Keratinocyte (primary cell): ENCODE measurements around the gene NUP43. TPM values are rescaled to one million over a fixed set of nuclear protein-coding genes. Genes with fewer than 3 reads are reported as not detected.

ENCODE experiments used
- DNase-seq: peaks from one replicate; pipeline ENCODE4 v3.0.0-alpha.2; 2011; ENCODE audit warnings: low read depth, missing footprints, low spot score
- FAIRE-seq: peaks from 2 replicates; lab custom pipeline; 2011; peaks lifted over from hg19 to GRCh38; lab: Jason Lieb, UNC
- H2AFZ ChIP-seq: 2 replicates; pipeline ENCODE4 v1.6.0; 2012; ENCODE audit warnings: low read length, control low read depth, inconsistent platforms; ENCODE audit not compliant: control insufficient read depth
- H3K27ac ChIP-seq: 2 replicates; pipeline ENCODE4 v1.5.1; 2011; ENCODE audit warnings: low read length; ENCODE audit not compliant: control insufficient read depth, insufficient read depth
- H3K27me3 ChIP-seq: 3 replicates; pipeline ENCODE4 v1.6.0; 2011; ENCODE audit warnings: low read length; ENCODE audit not compliant: control insufficient read depth, insufficient read depth; ENCODE audit errors: extremely low read depth
- H3K36me3 ChIP-seq, 2 experiments: 2 replicates in 1 of 2; 3 replicates in 1 of 2; pipeline ENCODE4 v1.5.1; 2011; ENCODE audit warnings: low read length in 2 of 2, mild to moderate bottlenecking in 1 of 2; ENCODE audit not compliant: control insufficient read depth in 2 of 2, insufficient read depth in 2 of 2; ENCODE audit errors: extremely low read depth in 1 of 2
- H3K4me1 ChIP-seq: 3 replicates; pipeline ENCODE4 v1.5.1; 2011; ENCODE audit warnings: low read length; ENCODE audit not compliant: control insufficient read depth, insufficient read depth; ENCODE audit errors: extremely low read depth
- H3K4me2 ChIP-seq: 3 replicates; pipeline ENCODE4 v1.6.0; 2011; ENCODE audit warnings: low read depth, low read length; ENCODE audit not compliant: control insufficient read depth, insufficient read depth; ENCODE audit errors: extremely low read depth
- H3K4me3 ChIP-seq, 3 experiments: fragments of 200-600 bp in 1 of 3; sonication (generic) in 1 of 3; 2 replicates in 2 of 3; 3 replicates in 1 of 3; pipeline ENCODE4 v1.5.1; 2011 to 2016; ENCODE audit warnings: low read length in 3 of 3, mild to moderate bottlenecking in 3 of 3, control low read depth in 2 of 3, inconsistent platforms in 1 of 3, low read depth in 1 of 3, mixed read lengths in 1 of 3, mixed run types in 1 of 3, moderate library complexity in 1 of 3; ENCODE audit not compliant: control insufficient read depth in 2 of 3, insufficient read depth in 2 of 3; ENCODE audit errors: extremely low read depth in 1 of 3
- H3K79me2 ChIP-seq: 2 replicates; pipeline ENCODE4 v1.6.0; 2012; ENCODE audit warnings: low read length; ENCODE audit not compliant: control insufficient read depth, insufficient read depth
- H3K9ac ChIP-seq: 3 replicates; pipeline ENCODE4 v1.6.0; 2011; ENCODE audit warnings: low read length; ENCODE audit not compliant: control insufficient read depth, insufficient read depth; ENCODE audit errors: extremely low read depth
- H3K9me1 ChIP-seq: 3 replicates; pipeline ENCODE4 v1.6.0; 2011; ENCODE audit warnings: low read length; ENCODE audit not compliant: control insufficient read depth, insufficient read depth; ENCODE audit errors: extremely low read depth
- H3K9me3 ChIP-seq: 2 replicates; pipeline ENCODE4 v1.5.1; 2012; ENCODE audit warnings: low read depth, low read length; ENCODE audit not compliant: control insufficient read depth
- H4K20me1 ChIP-seq: 3 replicates; pipeline ENCODE4 v1.6.0; 2011; ENCODE audit warnings: low read length; ENCODE audit not compliant: control insufficient read depth, insufficient read depth; ENCODE audit errors: extremely low read depth
- EZH2 ChIP-seq: IDR thresholded peaks from one replicate; pipeline ENCODE4 v1.6.1; 2012; ENCODE audit warnings: inconsistent platforms, mild to moderate bottlenecking, low read length, moderate library complexity
- dilution Hi-C: fragments of 300-500 bp; cut with MboI; formaldehyde crosslinking; loops from one replicate; pipeline ENCODE4 v1.7.0; 2020; ENCODE audit warnings: low sequenced_read_pairs; ENCODE audit not compliant: extremely low pct_ligation_motif_present
- polyA plus RNA-seq, 5 experiments: library from polyadenylated mRNA; depleted of rRNA in 3 of 5; stranded (reverse) in 3 of 5; stranded (forward) in 1 of 5; unstranded in 1 of 5; fragments of >200 nt; gene quantifications; 1 replicate in 1 of 5; 2 replicates in 3 of 5; 3 replicates in 1 of 5; pipeline versions ENCODE4 v1.2.1 to v1.2.3, GENCODE V29; 2011 to 2012; ENCODE audit warnings: missing spikeins in 2 of 5, low read depth in 1 of 5, low replicate concordance in 1 of 5
- TF ChIP-seq, protein P1 (sequence below), 3 experiments: IDR thresholded peaks in 1 of 3; conservative IDR thresholded peaks in 1 of 3; optimal IDR thresholded peaks in 1 of 3; 2 replicates in 2 of 3; 3 replicates in 1 of 3; pipeline versions ENCODE3 to v1.5.1; 2011; ENCODE audit warnings: low read length in 3 of 3, mild to moderate bottlenecking in 3 of 3, moderate library complexity in 2 of 3, control low read depth in 1 of 3, inconsistent platforms in 1 of 3; ENCODE audit not compliant: insufficient read depth in 2 of 3; ENCODE audit errors: extremely low read depth in 1 of 3

Gene NUP43
- polyA plus RNA-seq, 1 donor (not counting 4 experiments of a cell fraction or from before 2014, with no cell fraction given), result 33.8 TPM

GRCh38 chr6:149729824-149730223, 16.5 kb downstream of the NUP43 start:
- dilution Hi-C loops, result no loop called here
- FAIRE-seq, result no peak

DNA sequence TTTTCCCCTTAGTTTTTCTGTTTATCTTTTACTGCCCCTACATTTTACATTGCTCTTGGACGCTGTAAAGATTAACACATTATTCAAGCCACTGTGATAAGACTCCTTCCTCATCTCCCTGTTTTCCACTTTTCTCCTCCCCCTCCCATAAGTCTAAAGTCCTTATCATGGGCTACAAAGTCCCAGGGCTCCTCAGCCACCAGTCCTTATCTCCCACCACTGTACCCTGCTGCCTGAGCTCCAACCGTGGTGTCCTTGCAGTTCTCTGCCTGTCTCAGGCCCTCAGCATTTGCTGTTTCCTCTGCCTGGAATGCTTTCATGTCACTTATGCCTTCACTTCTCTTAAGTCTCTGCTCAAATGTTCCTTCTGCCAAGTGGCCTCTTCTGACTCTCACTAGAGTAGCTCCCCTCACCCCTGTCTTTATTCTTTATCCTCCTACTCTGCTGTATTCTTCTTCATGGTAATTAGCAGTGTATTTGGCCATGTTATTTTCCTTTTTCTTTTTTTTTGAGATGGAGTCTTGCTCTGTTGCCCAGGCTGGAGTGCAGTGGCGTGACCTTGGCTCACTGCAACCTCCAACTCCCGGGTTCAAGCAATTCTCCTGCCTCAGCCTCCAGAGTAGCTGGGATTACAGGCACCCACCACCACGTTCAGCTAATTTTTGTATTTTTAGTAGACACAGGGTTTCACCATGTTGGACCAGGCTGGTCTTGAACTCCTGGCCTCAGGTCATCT, 17.7 kb downstream of the NUP43 start:
- DNase-seq (no peak), FAIRE-seq (no peak)
- dilution Hi-C loops, result no loop called here
- Histone ChIP-seq H3K9ac (no peak overlapping the region), H3K9me1 (no peaks in the 10 kb centered on the region), H2AFZ (no peak overlapping the region), H3K4me3 (no peak overlapping the region), H3K36me3 (peaks cover 13 to 15% of the 10 kb centered on the region in 2 experiments), H3K4me1 (no peaks in the 10 kb centered on the region), H4K20me1 (no peaks in the 10 kb centered on the region), H3K27me3 (no peaks in the 10 kb centered on the region), H3K4me2 (no peak overlapping the region), H3K27ac (no peak overlapping the region), H3K9me3 (no peaks in the 10 kb centered on the region), H3K79me2 (no peaks in the 10 kb centered on the region)
- no peak for TF ChIP-seq EZH2
- TF ChIP-seq, protein P1, sequence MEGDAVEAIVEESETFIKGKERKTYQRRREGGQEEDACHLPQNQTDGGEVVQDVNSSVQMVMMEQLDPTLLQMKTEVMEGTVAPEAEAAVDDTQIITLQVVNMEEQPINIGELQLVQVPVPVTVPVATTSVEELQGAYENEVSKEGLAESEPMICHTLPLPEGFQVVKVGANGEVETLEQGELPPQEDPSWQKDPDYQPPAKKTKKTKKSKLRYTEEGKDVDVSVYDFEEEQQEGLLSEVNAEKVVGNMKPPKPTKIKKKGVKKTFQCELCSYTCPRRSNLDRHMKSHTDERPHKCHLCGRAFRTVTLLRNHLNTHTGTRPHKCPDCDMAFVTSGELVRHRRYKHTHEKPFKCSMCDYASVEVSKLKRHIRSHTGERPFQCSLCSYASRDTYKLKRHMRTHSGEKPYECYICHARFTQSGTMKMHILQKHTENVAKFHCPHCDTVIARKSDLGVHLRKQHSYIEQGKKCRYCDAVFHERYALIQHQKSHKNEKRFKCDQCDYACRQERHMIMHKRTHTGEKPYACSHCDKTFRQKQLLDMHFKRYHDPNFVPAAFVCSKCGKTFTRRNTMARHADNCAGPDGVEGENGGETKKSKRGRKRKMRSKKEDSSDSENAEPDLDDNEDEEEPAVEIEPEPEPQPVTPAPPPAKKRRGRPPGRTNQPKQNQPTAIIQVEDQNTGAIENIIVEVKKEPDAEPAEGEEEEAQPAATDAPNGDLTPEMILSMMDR (optimal IDR thresholded peaks at IDR 0.05 in 1 of 3, IDR thresholded peaks at IDR 0.05 in 1 of 3, conservative IDR thresholded peaks at IDR 0.05 in 1 of 3; ENCODE audit: extremely low read depth in 1 of 3, insufficient read depth in 2 of 3, low read length in 3 of 3), result no peak

More at GRCh38 chr6:149729824-149730223, 16.5 kb downstream of the NUP43 start:
- H3K9me3 ChIP-seq, result no peaks in the 10 kb centered on the region
- H3K9me1 ChIP-seq, result no peaks in the 10 kb centered on the region
- H2AFZ ChIP-seq, result no peak overlapping the region
- H3K27me3 ChIP-seq, result no peaks in the 10 kb centered on the region
- H3K4me2 ChIP-seq, result no peak overlapping the region
- peaks cover 13 to 15% of the 10 kb centered on the region in 2 experiments for H3K36me3 ChIP-seq
- no peaks in the 10 kb centered on the region for H3K79me2 ChIP-seq
- DNase-seq, result no peak
- H3K4me1 ChIP-seq, result no peaks in the 10 kb centered on the region
- H3K4me3 ChIP-seq, result no peak overlapping the region
- no peak overlapping the region for H3K9ac ChIP-seq
- no peak for TF ChIP-seq EZH2
- TF ChIP-seq, protein P1 (optimal IDR thresholded peaks at IDR 0.05 in 1 of 3, IDR thresholded peaks at IDR 0.05 in 1 of 3, conservative IDR thresholded peaks at IDR 0.05 in 1 of 3; ENCODE audit: extremely low read depth in 1 of 3, insufficient read depth in 2 of 3, low read length in 3 of 3), result no peak
- H3K27ac ChIP-seq, result no peak overlapping the region
- no peaks in the 10 kb centered on the region for H4K20me1 ChIP-seq
